ENCODE results near the gene SLC6A6.
A peak's percentile ranks its signal among the peaks of the same experiment; 100 is the strongest.

The SLC6A6 gene

DNA sequence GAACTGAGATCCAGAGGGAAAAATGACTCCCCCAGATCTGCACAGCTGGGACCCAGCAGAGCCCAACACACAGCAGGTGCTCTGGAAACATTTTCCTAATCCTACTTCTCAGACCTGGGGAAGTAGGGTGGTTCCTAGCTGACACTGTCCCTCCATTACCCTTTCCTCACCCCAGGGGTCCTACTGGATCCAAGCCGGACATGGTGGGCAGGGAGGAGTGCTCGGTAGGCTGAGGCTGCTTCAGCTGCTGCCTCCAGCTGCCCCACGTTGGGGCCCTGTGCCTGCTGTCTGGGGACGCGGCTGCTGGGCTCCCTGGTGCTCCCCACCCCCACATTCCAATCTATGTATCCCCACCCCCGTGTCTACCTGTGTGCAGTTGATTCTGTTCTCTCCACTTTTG is 29.8 kb upstream of the SLC6A6 start:
- DNase-seq = no peak

DNA sequence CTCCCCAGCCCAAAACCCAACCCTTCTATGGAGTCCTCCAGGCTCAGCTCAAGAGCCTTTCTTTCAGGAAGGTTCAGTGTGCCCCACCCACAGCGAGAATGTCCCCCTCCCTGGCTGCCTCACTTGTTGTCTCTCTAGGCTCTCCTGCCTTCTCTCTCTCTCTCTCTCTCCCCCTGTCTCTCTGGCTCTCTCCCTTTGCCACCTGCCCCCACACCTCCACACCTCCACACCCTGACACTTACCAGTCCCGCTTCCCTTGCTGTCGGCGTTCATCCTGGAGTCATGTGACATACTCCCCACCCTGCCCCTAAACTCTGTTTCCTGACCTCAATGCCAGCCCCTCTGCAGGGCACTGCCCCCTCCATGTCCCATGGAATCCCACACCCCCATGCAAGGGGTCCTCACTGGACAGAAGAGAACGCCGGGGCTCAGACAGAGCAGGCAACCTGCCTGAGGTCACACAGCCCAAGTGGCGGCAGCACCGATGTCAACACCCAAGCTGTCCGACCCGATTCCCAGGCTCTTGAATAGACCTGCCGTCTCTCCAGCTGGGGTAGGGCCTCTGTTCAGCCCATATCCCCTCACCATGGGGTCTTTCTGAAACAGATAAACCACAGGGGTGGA is 28.5 kb upstream of the SLC6A6 start:
- DNase-seq = no peak

DNA sequence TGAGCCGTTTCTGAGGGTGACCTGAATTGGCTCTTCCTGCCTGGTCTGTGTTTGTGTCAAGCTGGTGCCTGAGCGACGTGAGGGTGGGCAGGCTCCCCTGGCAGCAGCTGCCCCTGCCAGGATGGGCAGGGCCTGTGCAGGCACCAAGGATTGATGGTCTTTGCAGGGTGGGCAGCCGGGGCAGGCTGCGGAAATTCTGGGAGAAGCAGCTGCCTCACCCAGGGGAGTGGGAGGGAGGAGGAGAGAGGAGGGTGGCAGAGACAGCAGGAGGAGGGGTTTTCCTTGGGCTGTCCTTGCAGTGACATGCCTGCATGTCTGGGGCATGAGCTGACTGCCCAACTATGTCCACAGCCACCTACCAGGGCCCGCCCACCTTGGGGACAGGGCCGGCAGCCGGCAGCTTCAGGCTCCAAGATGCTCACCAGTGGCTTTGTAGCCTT is 27.9 kb upstream of the SLC6A6 start:
- DNase-seq = no peak

DNA sequence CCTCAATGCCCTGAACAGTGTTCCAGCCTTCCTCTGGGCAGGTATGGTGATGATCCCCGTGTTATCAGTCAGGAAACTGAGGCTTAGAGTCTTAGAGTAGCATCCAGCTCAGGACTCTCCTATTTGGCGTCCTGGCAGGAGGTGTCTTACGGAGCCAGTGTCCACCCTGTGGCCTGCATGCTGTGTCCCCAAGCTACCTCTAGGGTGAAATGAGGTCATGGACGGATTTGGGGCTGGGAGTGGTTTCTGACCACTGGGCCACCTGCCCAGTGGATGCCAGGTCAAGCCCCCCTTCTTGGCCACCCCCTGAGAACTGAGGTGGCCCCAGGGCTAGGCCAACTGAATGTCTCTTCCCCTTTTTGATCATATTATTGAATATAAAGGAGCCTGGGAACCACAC is 27.2 kb upstream of the SLC6A6 start:
- no peak for DNase-seq

DNA sequence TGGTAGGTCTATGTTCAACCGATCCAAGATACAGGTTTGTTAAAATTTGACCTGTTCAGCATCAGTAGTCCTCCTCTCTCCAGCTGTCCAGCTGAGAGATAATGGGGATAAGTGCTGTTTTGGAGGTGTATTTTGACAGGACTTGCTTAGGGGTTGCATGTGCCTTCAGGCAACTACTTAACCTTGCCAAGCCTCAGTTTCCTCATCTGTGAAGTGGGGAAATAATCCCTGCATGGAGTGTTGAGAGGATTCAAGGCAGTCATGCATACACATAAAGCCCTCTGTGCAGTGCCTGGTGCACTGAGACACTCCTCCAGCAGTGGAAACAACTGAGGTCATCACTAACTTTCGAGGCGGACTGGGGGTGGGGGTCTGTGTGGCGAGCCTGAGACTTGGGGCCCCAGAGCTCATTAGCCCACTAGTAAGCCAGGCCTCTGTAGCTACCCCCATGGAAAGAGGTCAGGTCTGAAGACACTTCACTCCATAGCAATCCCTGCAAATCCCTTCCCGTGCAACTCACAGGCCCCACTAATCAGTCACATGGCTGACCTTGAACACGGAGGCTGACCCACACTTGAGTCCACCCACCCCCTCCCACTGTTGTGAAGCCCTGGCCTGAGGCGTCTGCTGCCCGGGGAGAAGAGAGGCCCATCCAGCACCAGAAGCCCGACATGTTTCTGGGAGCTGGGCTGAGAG is 25.9 kb upstream of the SLC6A6 start:
- DNase-seq = no peak

DNA sequence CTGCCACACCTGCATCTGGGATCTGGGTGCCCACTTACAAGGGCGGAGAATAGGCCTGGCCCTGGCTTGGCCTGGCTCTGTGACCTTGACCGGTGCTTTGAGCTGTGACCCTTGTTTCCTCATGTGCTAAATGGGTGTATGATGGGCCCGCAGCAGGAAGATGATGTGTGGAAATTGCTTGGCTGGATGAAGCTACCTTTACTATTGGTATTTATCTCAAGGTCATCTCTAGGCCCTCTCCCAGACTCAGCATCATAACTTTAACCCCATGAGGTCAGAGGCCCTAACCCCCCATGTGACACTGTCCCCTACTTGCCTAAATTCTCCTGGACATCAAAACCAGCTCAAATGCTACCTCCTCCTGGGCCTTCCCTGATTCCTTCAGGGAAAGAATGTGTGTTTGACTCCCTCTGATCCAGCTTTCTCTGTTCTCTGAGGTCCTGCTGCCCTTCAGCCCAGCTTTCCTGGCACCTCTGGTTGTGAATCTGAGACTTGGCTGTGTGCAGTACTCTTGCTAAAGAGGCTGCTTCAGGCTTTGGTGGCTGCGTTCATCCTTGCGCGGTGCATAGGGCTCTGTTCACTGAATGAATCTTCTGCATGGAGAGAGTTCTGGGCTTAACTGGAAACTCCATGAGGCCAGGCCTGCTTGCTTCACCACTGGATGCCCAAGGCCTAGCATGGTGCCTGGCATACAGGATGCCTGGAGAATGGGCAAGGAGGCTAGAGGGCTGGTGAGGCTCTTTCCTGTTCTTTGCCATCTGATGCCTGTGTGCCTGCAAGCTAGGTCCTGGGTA is 25.2 kb upstream of the SLC6A6 start:
- no peak for DNase-seq

DNA sequence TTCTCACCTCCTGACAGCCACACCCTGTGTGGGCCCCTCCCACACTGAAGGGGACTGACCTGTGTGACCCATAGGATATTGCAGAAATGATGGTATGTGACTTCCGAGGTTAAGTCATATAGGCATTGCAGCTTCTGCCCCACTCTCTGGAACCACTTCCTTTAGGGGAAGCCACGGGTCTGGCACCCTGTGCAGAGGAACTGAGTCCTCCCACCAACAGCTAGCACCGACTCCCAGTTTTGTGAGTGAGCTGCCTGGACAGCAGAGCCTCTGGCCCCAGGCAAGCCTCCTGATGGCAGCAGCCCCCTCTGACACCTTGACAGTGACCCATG is 24.6 kb upstream of the SLC6A6 start:
- DNase-seq = no peak

DNA sequence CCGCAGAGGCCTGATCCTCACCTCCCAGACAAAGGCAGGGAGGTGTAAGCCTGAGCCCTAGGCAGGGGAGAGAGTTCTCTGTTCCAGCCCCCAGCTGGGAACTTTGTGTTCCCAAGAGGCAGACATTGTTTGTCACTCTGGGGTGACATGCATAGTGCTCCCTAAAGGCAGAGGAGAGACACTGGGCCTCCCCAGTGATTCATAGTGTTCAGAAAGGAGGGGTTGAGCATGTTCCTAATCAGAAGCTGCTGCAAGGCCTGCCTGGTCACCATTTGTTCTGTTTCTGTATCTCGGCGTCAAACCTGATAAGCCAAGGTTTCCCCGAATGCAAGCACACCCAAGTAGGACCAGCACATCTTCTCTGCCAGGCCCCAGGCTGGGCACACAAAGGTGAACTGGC is 24.0 kb upstream of the SLC6A6 start:
- no peak for DNase-seq

DNA sequence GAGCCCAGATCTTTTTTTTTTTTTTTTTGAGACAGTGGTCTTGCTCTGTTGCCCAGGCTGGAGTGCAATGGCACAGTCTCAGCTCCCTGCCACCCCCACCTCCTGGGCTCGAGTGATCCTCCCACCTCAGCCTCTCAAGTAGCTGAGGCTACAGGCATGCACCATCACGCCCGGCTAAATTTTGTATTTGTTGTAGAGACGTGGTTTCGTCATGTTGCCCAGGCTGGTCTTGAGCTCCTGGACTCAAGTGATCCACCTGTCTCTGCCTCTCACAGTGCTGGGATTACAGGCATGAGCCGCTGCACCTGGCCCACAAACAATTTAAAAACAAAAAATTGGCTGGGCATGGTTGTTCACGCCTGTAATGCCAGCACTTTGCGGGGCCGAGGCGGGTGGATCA is 22.6 kb upstream of the SLC6A6 start:
- DNase-seq = no peak

DNA sequence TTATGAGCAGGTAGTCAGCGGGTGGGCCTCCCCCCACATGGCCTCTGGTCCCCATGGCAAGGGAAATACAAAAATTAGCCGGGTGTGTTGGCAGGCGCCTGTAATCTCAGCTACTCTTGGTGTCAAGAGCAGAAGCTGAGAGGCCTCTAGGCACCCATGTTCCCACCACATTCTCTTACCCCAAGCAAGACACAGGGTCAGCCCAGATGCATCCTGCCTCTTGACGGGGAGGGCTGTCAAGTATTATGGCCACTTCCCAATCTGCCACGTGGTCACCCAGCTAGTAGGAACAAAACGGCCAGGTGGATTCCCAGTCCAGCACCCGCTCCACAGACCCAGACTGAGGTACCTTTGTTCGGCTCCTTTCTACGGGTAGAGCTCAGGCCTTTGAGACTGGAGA is 16.2 kb upstream of the SLC6A6 start:
- no peak for DNase-seq

DNA sequence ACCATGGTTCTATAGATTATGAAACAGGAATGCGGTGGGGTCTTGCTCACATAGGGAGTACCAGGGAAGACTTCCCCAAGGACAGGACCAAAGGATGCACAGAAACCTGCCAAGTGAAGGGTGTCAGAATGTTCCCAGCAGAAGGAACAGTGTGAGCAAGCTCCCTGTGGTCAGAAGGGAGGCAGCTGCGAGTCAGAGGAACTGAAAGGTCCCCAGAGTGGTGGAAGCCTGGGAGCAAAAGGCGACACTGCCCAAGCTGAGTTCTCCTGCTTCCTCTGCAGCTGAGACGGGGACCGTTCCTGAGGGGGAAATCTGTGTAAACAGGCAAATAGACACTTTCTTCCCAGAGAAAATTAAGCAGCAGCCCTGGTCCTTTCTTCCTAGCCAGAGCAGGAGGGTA is 14.2 kb upstream of the SLC6A6 start:
- no peak for DNase-seq

DNA sequence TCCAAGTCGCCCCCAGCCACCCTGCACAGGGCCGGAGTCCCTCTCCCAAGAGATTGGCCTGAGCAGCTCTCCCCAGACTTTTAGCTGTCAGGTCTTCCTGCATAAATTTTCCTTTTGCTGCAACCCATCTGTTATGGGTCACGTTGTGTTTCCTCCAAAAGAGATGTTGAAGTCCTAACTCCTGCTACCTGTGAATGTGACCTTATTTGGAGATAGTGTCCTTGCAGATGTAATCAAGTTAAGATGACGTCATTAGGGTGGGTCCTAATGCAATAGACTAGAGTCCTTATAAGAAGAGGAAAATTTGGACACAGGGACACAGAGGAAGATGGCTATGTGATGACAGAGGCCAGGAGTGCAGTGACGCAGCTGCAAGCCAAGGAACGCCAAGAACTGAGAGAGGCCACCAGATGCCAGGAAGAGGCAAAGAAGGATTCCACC is 13.2 kb upstream of the SLC6A6 start:
- no peak for DNase-seq

DNA sequence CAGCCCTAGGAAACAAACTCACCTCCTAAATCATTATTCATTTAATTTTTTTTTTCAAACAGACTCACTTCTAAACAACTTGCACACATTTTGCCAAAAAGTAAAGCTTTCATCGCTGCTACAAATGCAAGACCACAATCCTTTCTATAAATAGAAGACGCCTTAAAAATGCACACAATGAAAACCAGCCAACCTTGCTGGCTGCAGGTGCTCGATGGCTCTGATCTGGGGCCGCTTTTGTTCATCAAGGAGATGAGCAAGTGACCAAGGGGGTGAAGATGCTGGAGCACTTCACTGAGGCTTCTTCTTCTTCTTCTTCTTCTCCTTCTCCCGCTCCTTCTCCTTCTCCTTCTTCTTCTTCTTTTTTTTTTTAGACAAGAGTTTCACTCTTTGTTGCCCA is 12.7 kb upstream of the SLC6A6 start:
- DNase-seq = no peak

DNA sequence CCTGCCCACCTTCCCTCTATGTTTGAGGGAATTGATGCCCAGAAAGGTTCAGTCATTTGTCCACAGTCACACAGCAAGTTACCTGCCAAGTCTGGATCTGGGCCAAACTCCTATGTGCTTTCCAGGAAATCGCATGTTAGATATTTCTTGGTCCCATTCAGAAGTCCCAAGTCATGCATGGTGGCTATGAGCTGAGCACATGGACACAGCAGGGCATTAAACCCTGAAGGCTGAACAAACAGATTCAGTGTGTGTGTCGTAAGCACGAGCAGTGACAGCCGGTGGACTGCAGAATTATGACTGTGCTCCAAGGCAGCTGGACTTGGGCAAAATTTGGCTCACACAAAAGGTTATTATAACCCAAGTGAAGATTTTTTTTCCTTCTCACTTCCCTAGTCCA is 11.4 kb upstream of the SLC6A6 start:
- peak; percentile 52 for DNase-seq

DNA sequence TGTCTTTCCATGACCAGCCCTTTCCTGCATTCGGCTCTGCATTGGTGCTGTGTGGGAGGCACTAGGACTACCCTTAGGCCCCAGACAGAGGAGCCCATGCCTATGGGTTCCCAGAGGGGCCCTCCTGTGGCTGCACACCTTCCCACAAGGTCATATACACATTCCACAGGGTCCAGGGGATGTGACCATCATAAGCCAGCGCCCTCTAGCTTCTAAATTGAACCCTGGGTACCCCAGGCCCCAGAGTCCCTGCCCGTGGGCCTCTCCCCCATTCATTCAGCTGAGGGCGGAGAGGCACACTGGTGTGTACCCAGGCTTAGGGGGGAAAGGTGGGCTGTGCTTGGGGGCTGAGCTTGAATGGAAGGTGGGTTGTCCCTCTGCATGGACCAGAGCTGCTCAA is 10.2 kb upstream of the SLC6A6 start:
- no peak for DNase-seq

DNA sequence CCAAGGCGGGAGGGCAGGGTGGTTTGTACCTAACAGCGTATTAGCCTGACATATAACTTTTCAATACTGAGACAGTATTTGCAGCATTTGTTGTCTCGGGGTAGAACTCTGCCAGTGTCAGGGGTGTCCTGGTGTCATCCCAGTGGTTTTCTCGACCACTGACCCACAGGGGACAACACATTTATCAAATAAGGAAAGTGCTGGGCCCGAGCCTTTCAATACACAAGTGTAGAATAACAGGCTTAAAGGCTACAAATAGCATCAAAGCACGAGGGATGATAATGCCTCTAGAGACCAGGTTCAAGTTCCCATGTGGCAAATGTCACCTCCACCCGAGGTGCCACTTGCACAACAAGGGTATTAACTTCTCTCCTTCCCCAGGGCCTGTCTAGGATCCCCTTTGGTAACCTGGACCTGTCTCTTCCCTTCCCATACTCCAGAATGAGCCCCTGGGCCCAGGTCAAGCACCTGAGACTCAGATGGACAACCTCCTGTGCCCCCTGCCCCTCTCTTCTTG is 9.5 kb upstream of the SLC6A6 start:
- DNase-seq = no peak

DNA sequence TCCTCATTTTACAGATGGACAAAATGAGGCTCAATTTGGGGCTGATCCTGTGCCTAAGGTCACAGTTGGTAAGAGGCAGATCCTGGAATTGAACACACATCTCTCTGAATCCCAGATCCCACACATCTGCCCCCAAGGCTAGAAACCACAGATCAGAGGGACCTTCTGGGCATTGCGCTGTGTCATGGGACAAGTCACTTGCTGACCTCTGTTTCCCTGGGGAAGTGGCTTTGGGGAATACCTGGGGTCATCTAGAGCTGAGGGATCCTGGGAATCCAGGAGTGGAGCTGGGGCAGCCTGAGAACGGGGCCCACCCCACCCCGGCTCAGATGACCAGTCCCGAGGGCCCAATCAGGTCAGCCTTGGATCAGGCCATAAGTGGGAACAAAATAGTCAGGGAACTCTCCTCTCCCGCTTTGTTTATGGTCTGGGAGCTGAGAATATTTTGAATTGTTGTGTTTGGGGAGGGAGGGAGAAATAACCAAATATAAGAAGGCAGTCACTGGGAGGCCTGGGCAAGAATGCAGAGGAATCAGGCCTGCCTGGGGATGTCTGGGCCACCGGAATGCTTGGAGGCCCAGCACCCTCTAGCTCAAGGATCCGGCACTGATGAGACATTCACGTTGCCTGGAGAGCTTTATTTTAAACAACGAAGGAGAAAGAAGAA is 8.8 kb upstream of the SLC6A6 start:
- DNase-seq = peak; percentile 68

DNA sequence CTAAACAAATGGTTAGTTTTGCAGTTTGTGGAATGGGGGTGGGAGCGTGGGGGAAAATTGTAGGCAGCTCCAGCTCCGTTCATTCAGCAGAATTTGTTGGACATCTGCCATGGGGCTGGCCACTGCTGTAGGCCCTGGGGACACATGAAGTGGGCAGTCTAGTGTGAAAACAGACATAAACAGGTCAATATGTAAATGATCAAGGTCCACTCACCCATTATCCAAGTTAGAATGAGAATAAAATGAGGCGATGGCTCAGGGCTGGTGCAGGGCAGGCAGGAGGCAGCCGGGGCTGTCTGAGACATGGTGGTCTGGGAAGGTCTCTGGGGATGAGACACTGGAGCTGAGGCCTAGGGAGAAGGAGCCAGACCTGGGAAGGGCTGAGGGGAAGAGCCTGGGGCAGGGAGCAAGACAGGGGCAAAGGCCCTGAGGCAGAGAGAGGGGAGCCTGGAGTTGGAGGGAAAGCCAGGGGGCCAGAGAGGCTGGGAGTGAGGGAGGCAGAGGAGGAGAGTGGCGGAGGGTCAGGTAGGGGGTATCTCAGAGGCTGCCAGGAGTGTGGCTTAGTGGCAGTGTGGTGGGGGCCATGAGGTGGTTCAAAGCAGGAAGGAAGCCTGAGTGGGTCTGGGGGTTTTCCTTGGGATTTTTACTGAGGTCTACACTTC is 6.2 kb upstream of the SLC6A6 start:
- no peak for DNase-seq

DNA sequence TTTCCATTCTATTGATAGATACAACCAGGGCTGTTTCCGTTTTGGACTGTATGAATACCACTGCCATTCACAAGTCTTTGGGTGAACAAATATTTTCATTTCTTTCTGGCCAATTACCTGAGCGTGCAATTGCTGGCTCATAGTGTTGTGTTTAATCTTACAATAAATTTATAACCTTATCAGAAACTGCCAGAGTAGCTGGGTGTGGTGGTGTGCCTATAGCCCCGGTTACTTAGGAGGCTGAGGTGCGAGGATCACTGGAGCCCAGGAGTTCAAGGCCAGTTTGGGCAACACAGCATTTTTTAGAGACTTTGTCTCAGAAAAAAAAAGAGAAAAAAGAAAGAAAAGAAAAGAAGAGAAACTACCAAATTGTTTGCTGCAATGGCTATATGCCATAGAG is 5.4 kb upstream of the SLC6A6 start:
- no peak for DNase-seq

DNA sequence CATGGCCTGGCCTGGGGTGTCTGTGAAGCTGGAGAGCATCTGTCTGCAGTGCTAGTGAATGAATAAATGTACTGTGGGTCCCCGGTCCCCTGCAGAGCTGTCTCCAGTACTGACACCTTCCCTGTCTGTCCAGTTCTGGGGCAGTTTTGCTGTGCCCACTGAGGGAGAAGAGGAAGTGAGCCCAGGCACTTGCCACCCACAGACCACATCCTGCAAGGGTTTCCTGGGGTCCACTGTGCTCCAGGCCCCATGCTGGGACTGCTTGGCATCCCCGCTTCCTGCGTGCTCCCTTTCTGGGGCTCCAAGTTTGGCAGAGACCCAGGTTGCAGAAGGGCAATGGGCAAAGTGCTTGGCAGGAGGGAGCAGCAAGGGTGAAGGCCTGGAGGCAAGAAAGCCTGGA is 4.9 kb upstream of the SLC6A6 start:
- no peak for DNase-seq

DNA sequence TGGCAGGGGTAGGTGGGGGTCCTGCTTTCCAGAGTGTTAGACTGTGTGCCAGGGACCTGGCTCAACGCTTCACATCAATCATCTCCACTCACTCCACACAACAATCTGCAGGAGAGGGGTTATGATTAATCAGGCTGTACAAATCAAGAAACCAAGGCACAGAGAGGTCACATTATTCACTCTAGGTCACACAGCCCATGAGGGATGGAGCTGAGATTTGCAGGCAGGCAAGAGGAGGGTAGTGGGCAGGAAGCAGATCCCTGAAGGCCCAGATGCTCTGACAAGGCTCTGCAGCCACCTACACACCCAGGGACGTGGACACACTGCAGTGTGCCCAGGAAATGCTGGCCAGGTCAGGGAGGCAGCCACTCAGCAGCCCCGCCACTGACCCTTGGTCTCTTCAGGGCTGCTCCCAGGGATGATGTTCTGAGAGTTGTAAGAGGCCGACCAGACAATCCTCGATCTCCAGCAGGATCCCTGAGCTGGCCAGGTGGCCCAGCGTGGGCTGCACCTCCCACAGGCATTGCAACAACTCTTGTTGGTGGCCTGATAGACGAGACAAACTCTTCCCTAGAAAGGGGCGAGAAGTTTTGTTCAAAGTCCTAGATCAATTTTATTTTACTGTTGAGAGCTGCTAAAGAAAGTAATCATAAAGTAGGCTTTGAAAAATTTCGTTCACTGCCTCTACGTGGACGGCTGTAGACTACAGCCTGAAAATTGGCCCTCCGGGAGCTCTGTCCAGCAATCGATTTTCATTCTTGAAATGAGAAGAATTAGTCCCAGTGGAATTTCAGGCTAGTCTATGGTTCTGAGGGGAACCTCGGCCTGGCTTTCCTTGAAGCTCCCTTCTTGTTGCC is 4.2 kb upstream of the SLC6A6 start:
- no peak for DNase-seq

DNA sequence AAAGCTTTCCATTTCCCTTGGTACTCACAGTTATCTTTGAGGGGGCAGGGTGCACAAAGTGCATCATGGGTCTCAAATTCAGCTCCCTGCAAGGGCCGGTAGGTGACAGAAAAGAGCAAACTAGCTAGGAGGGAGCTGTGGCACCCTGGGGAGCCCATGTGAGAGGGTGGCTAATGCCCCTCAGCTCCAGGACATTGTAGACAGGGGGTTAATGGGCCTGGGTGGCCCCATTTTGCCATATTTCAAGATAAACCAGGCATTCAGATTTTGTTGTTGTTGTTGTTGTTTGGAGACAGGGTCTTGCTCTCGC is 3.7 kb upstream of the SLC6A6 start:
- no peak for DNase-seq

Measured in fibroblast of skin of abdomen (primary cell).